Endothelial cell of umbilical vein (primary cell): ENCODE data around the gene FUT2. TPM values are rescaled to one million over a fixed set of nuclear protein-coding genes. Genes with fewer than 3 reads are reported as not detected.

Experiments used
- BruUV-seq: library from RNA; stranded (reverse); fragments of 400-500 nt; replicated peaks from 2 replicates; lab custom pipeline; 2021; lab: Mats Ljungman, UMichigan
- CTCF ChIA-PET: fragments of 300-600, 350-600 bp; sonication (Branson Sonifier 250); formaldehyde crosslinking; loops from one replicate; lab custom pipeline; 2021; ENCODE audit warnings: antibody characterized with exemption, inconsistent platforms; lab: Charles Lee
- POLR2A ChIA-PET: fragments of 300-600, 350-600 bp; sonication (Branson Sonifier 250); formaldehyde crosslinking; loops from one replicate; lab custom pipeline; 2021; ENCODE audit warnings: antibody characterized with exemption, inconsistent platforms; lab: Charles Lee
- DNase-seq: peaks from one replicate; pipeline ENCODE4 v3.0.0-alpha.2; 2011; ENCODE audit warnings: low read depth, low spot score
- FAIRE-seq: peaks from 2 replicates; lab custom pipeline; 2011; peaks lifted over from hg19 to GRCh38; lab: Jason Lieb, UNC
- H2AFZ ChIP-seq: 2 replicates; pipeline ENCODE4 v1.6.0; 2012; ENCODE audit warnings: low read depth, low read length, control low read depth, inconsistent platforms
- H3K27ac ChIP-seq: 2 replicates; pipeline ENCODE4 v1.5.1; 2011; ENCODE audit warnings: low read depth, mild to moderate bottlenecking, control low read depth, low read length, moderate library complexity; ENCODE audit not compliant: insufficient read depth
- H3K27me3 ChIP-seq, 2 experiments: 2 replicates each; pipeline versions ENCODE4 v1.6.0 to v1.6.1; 2011; ENCODE audit warnings: low read length in 2 of 2, mixed read lengths in 1 of 2; ENCODE audit not compliant: control insufficient read depth in 2 of 2, insufficient read depth in 2 of 2
- H3K36me3 ChIP-seq, 2 experiments: 2 replicates in 1 of 2; 3 replicates in 1 of 2; pipeline ENCODE4 v1.5.1; 2011; ENCODE audit warnings: low read length in 2 of 2, mild to moderate bottlenecking in 1 of 2, moderate library complexity in 1 of 2; ENCODE audit not compliant: control insufficient read depth in 2 of 2, insufficient read depth in 2 of 2; ENCODE audit errors: extremely low read depth in 1 of 2
- H3K4me1 ChIP-seq: 3 replicates; pipeline ENCODE4 v1.5.1; 2011; ENCODE audit warnings: mild to moderate bottlenecking, low read length; ENCODE audit not compliant: control insufficient read depth, insufficient read depth; ENCODE audit errors: extremely low read depth
- H3K4me2 ChIP-seq: 2 replicates; pipeline ENCODE4 v1.6.1; 2011; ENCODE audit warnings: low read length, control low read depth, mixed read lengths; ENCODE audit not compliant: insufficient read depth
- H3K4me3 ChIP-seq, 3 experiments: fragments of 200-600 bp in 1 of 3; sonication (generic), shearing (Covaris generic) in 1 of 3; replicated peaks in 1 of 3; 2 replicates each; pipeline ENCODE4 v1.5.1; 2011 to 2016; ENCODE audit warnings: control low read depth in 3 of 3, low read length in 3 of 3, mild to moderate bottlenecking in 2 of 3, inconsistent platforms in 1 of 3, low read depth in 1 of 3, moderate library complexity in 1 of 3; ENCODE audit not compliant: insufficient read depth in 1 of 3
- H3K79me2 ChIP-seq: 2 replicates; pipeline ENCODE4 v1.6.0; 2012; ENCODE audit warnings: low read length, inconsistent platforms; ENCODE audit not compliant: control insufficient read depth, insufficient read depth
- H3K9ac ChIP-seq: replicated peaks from 2 replicates; pipeline ENCODE3; 2011; ENCODE audit warnings: low read length, control low read depth; ENCODE audit not compliant: insufficient read depth; ENCODE audit errors: extremely low read depth
- H3K9me1 ChIP-seq: replicated peaks from 3 replicates; pipeline ENCODE4 v1.6.0; 2011; ENCODE audit warnings: mild to moderate bottlenecking, low read length; ENCODE audit not compliant: control insufficient read depth, insufficient read depth; ENCODE audit errors: extremely low read depth
- H3K9me3 ChIP-seq: replicated peaks from 2 replicates; pipeline ENCODE4 v1.5.1; 2012; ENCODE audit warnings: low read length, inconsistent platforms; ENCODE audit not compliant: control insufficient read depth, insufficient read depth
- H4K20me1 ChIP-seq: replicated peaks from 2 replicates; pipeline ENCODE3; 2011; ENCODE audit warnings: mild to moderate bottlenecking, low read length; ENCODE audit not compliant: control insufficient read depth, insufficient read depth; ENCODE audit errors: extremely low read depth
- EZH2 ChIP-seq: IDR thresholded peaks from 2 replicates; pipeline ENCODE4 v1.6.1; 2012; ENCODE audit warnings: borderline replicate concordance, low read depth, mild to moderate bottlenecking, moderate library complexity, low read length, inconsistent platforms; ENCODE audit not compliant: severe bottlenecking
- JUN ChIP-seq: IDR thresholded peaks from 2 replicates; pipeline ENCODE4 v1.6.1; 2011; ENCODE audit warnings: borderline replicate concordance, low read depth; ENCODE audit not compliant: insufficient read length, insufficient read depth
- MAX ChIP-seq: IDR thresholded peaks from 2 replicates; pipeline ENCODE4 v1.6.1; 2011; ENCODE audit not compliant: insufficient read depth, insufficient read length
- dilution Hi-C: fragments of 300-500 bp; cut with MboI; formaldehyde crosslinking; loops from one replicate; pipeline ENCODE4 v1.15.0; 2019; ENCODE audit warnings: low sequenced_read_pairs; ENCODE audit not compliant: extremely low pct_ligation_motif_present
- intact Hi-C: fragments of 100-400 bp; cut with micrococcal nuclease; formaldehyde crosslinking; loops from one replicate; pipeline ENCODE4 v1.10.0; 2022
- polyA plus RNA-seq, 4 experiments: library from polyadenylated mRNA; depleted of rRNA in 3 of 4; stranded (reverse) in 3 of 4; unstranded in 1 of 4; fragments of >200 nt; gene quantifications; 2 replicates each; pipeline versions ENCODE4 v1.2.1 to v1.2.3, GENCODE V29; 2011 to 2012; ENCODE audit warnings: missing spikeins in 1 of 4
- total RNA-seq: library from RNA; stranded (reverse); gene quantifications from 2 replicates; pipeline ENCODE4 v1.2.3, GENCODE V29; 2021
- TF ChIP-seq, protein P1 (sequence below), 2 donors: IDR thresholded peaks; 1 replicate in 1 of 2; 2 replicates in 1 of 2; pipeline ENCODE4 v1.5.1; 2011; ENCODE audit warnings: low read length in 2 of 2, mild to moderate bottlenecking in 2 of 2, moderate library complexity in 2 of 2, control low read depth in 1 of 2, inconsistent platforms in 1 of 2, low read depth in 1 of 2; ENCODE audit not compliant: insufficient read depth in 1 of 2; ENCODE audit errors: extremely low read depth in 1 of 2

Gene FUT2
- total and polyA plus RNA-seq, 2 donors (not counting 3 experiments of a cell fraction or from before 2014, with no cell fraction given) = not detected

- peak within 1 kb of the TSS; percentile 72 for H3K4me2 ChIP-seq
- TF ChIP-seq, protein P1, sequence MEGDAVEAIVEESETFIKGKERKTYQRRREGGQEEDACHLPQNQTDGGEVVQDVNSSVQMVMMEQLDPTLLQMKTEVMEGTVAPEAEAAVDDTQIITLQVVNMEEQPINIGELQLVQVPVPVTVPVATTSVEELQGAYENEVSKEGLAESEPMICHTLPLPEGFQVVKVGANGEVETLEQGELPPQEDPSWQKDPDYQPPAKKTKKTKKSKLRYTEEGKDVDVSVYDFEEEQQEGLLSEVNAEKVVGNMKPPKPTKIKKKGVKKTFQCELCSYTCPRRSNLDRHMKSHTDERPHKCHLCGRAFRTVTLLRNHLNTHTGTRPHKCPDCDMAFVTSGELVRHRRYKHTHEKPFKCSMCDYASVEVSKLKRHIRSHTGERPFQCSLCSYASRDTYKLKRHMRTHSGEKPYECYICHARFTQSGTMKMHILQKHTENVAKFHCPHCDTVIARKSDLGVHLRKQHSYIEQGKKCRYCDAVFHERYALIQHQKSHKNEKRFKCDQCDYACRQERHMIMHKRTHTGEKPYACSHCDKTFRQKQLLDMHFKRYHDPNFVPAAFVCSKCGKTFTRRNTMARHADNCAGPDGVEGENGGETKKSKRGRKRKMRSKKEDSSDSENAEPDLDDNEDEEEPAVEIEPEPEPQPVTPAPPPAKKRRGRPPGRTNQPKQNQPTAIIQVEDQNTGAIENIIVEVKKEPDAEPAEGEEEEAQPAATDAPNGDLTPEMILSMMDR (IDR thresholded peaks at IDR 0.05; ENCODE audit: extremely low read depth in 1 of 2, insufficient read depth in 1 of 2, low read depth in 1 of 2, low read length in 2 of 2) = peak; percentile 68 to 89
- TF ChIP-seq MAX = no peak
- TF ChIP-seq EZH2 = no peak
- TF ChIP-seq JUN = no peak
- POLR2A ChIA-PET = interaction anchor here (0.6 to 1.7 kb wide), 4 partner anchors 26 to 166 kb away, joined by 3 to 7 read pairs (median 3); partner anchors contain the start of genes IZUMO1, RPL18 and SPHK2
- no peaks in the 10 kb centered on the region for H3K36me3 ChIP-seq
- H3K27ac ChIP-seq = no peak within 1 kb of the TSS
- H3K27me3 ChIP-seq = peaks cover 0 to 2% of the 10 kb centered on the region in 2 experiments
- intact Hi-C loops = loop anchor here (1.0 to 2.0 kb wide), 7 partner anchors 8 to 196 kb away; no protein-coding TSS in a partner anchor
- DNase-seq (peak; percentile 84), FAIRE-seq (peak; percentile 50)
- dilution Hi-C loops = no loop called here
- H3K9me1 ChIP-seq = no peaks in the 10 kb centered on the region
- peak within 1 kb of the TSS; percentile 28 for H3K9ac ChIP-seq
- H3K79me2 ChIP-seq = no peaks in the 10 kb centered on the region
- H4K20me1 ChIP-seq = no peaks in the 10 kb centered on the region
- CTCF ChIA-PET = interaction anchor here (0.6 to 2.7 kb wide), 25 partner anchors 10 to 324 kb away, joined by 3 to 41 read pairs (median 8); partner anchors contain the start of genes FUT2, HSD17B14, IZUMO1 and NTN5
- H3K4me1 ChIP-seq = peaks cover 9% of the 10 kb centered on the region
- no peaks in the 10 kb centered on the region for H3K9me3 ChIP-seq
- peak within 1 kb of the TSS; percentile 58 for H2AFZ ChIP-seq
- no TSS peak for BruUV-seq
- H3K4me3 ChIP-seq = peak within 1 kb of the TSS; percentile 40 to 46 (median 46)
Measured at GRCh38 chr19:48646001-48646721, 49.6 kb upstream of the FUT2 start, which contains the start of gene CA11. Gene CA11 (minus strand): TSS chr19:48646187. CDS start chr19:48645632, 555 bp downstream.
